NCI-H146 treated with DMSO at 0.1 percent for 48 hours (cell line): ENCODE data around the gene GJA1.

Experiments used
- DNase-seq: peaks from one replicate; lab custom pipeline; 2025; ENCODE audit not compliant: unreplicated experiment; lab: John Stamatoyannopoulos, UW

GJA1 gene

GRCh38 chr6:121482004-121482693 lies 46.7 kb downstream of the GJA1 start:
- no peak for DNase-seq

- no peak for DNase-seq
Observed at GRCh38 chr6:121482751-121483150, 47.3 kb downstream of the GJA1 start.

- DNase-seq = no peak
Observed at GRCh38 chr6:121485359-121485811, 49.9 kb downstream of the GJA1 start.

- DNase-seq = no peak
Observed at GRCh38 chr6:121491576-121491975, 56.1 kb downstream of the GJA1 start.

- DNase-seq = no peak
Observed at GRCh38 chr6:121492536-121492935, 57.1 kb downstream of the GJA1 start.

- DNase-seq = no peak
Observed at GRCh38 chr6:121497970-121498375, 62.5 kb downstream of the GJA1 start.

- DNase-seq = no peak
Observed at GRCh38 chr6:121498481-121499276, 63.2 kb downstream of the GJA1 start.
